GM10248 (cell line): ENCODE data around the gene CC2D2B.
"Not testable (repeated sequence)": the region's sequence is repeated elsewhere in the genome, so short reads cannot be mapped to it uniquely, and the experiment has no call there.

Experiments
- CTCF ChIA-PET: fragments of 300-600 bp; sonication (Branson Sonifier 250); formaldehyde crosslinking; extraction: SDS; loops from one replicate; lab custom pipeline; 2021; ENCODE audit warnings: antibody characterized with exemption; lab: Yijun Ruan, JAX
- POLR2A ChIA-PET: fragments of 350-650 bp; sonication (Branson Sonifier 250); formaldehyde crosslinking; extraction: SDS; loops from one replicate; lab custom pipeline; 2020; ENCODE audit warnings: antibody characterized with exemption; lab: Yijun Ruan, JAX
- DNase-seq: peaks from one replicate; pipeline ENCODE4 v3.0.0; 2012; ENCODE audit errors: extremely low spot score
- CTCF ChIP-seq: IDR thresholded peaks from 2 replicates; pipeline ENCODE4 v1.5.1; 2012; ENCODE audit warnings: mild to moderate bottlenecking, low read depth; ENCODE audit errors: extremely low read depth, missing control alignments, control extremely low read depth

The CC2D2B gene

GRCh38 chr10:96046546-96046945, 138.8 kb downstream of the CC2D2B start:
- TF ChIP-seq CTCF = no peak
- CTCF ChIA-PET = interaction anchor here (1.1 to 1.5 kb wide), 2 partner anchors 8 to 11 kb away, joined by 3 to 5 read pairs; no protein-coding TSS in a partner anchor
- POLR2A ChIA-PET = interaction anchor here (0.6 kb wide), 1 partner anchor 104 kb away, joined by 3 read pairs; no protein-coding TSS in a partner anchor
- no peak for DNase-seq

- peak; percentile 30 for TF ChIP-seq CTCF
- POLR2A ChIA-PET = interaction anchor here (0.6 kb wide), 2 partner anchors 24 to 103 kb away, joined by 3 to 4 read pairs; no protein-coding TSS in a partner anchor
- CTCF ChIA-PET = interaction anchor here (1.1 to 1.5 kb wide), 2 partner anchors 8 to 10 kb away, joined by 3 to 5 read pairs; no protein-coding TSS in a partner anchor
- DNase-seq = no peak
Observed at GRCh38 chr10:96047004-96047649, 139.4 kb downstream of the CC2D2B start.

DNA sequence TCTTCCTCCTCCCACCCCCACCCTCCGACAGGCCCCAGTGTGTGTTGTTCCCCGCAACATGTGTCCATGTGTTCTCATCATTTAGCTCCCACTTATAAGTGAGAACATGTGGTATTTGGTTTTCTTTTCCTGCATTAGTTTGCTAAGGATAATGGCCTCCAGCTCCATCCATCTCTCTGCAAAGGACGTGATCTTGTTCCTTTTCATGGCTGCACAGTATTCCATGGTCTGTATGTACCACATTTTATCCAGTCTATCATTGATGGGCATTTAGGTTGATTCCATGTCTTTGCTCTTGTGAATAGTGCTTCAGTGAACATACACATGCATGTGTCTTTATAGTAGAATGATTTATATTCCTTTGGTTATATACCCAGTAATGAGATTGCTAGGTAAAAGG, 140.2 kb downstream of the CC2D2B start:
- ChIA-PET CTCF (interaction anchor here (1.5 to 1.7 kb wide), 2 partner anchors 9 to 11 kb away, joined by 3 to 4 read pairs; no protein-coding TSS in a partner anchor), POLR2A (interaction anchor here (0.6 kb wide), 1 partner anchor 23 kb away, joined by 4 read pairs; no protein-coding TSS in a partner anchor)
- not testable (repeated sequence) for DNase-seq

- ChIA-PET CTCF (interaction anchor here (1.2 to 1.7 kb wide), 3 partner anchors 10 to 290 kb away, joined by 3 to 4 read pairs (median 3); no protein-coding TSS in a partner anchor), POLR2A (no interaction called here)
- DNase-seq = no peak
- no peak for TF ChIP-seq CTCF
Observed at GRCh38 chr10:96049340-96049739, 141.6 kb downstream of the CC2D2B start.

DNA sequence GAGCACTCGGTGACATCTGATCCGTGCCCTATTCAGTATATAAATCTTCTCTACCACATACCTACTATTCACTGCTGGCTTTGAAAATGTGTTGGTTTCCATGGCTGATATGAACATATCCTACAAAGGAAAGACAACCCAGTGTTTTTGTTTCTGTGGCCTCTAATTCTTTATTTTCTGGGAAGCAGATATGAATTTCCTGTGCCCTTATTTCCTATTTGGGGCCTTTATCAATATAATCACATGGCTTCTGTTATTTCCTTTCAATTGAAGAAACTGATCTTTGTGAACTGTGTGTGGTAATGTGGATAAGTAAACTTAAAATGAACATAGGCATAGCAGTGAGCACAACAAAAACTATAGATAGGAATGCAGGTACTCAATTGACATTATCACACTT, 146.2 kb downstream of the CC2D2B start:
- no peak for DNase-seq
- TF ChIP-seq CTCF = no peak
- CTCF ChIA-PET = no interaction called here
- POLR2A ChIA-PET = no interaction called here

GRCh38 chr10:96056787-96057186, 149.0 kb downstream of the CC2D2B start:
- no peak for DNase-seq
- no peak for TF ChIP-seq CTCF
- ChIA-PET POLR2A (no interaction called here), CTCF (interaction anchor here (1.0 to 1.7 kb wide), 4 partner anchors 10 to 173 kb away, joined by 3 to 8 read pairs (median 4); no protein-coding TSS in a partner anchor)

- no peak for TF ChIP-seq CTCF
- POLR2A ChIA-PET = no interaction called here
- CTCF ChIA-PET = interaction anchor here (1.0 to 1.8 kb wide), 5 partner anchors 15 to 367 kb away, joined by 3 to 6 read pairs (median 4); partner anchors contain the start of gene TCTN3
- DNase-seq = no peak
Observed at GRCh38 chr10:96061232-96061631, 153.5 kb downstream of the CC2D2B start.
